ENCODE results near the gene PGAM2. TPM values are rescaled to one million over a fixed set of nuclear protein-coding genes. Genes with fewer than 3 reads are reported as not detected.

The PGAM2 gene
- total and polyA plus RNA-seq, 8 donors = 0.49 to 6.7 (median 0.65) TPM; not detected in 1

DNA sequence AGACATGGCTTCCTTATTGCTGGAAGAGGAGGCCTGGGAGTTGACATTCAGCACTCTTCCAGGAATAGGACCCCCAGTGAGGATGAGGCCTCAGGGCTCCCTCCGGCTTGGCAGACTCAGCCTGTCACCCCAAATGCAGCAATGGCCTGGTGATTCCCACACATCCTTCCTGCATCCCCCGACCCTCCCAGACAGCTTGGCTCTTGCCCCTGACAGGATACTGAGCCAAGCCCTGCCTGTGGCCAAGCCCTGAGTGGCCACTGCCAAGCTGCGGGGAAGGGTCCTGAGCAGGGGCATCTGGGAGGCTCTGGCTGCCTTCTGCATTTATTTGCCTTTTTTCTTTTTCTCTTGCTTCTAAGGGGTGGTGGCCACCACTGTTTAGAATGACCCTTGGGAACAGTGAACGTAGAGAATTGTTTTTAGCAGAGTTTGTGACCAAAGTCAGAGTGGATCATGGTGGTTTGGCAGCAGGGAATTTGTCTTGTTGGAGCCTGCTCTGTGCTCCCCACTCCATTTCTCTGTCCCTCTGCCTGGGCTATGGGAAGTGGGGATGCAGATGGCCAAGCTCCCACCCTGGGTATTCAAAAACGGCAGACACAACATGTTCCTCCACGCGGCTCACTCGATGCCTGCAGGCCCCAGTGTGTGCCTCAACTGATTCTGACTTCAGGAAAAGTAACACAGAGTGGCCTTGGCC is 4.3 kb downstream of the PGAM2 start:
- no peaks in the 10 kb centered on the region for H3K9me3 ChIP-seq
- DNase-seq (peak in 2 of 6 donors; percentile 44), FAIRE-seq (no peak), ATAC-seq (no peak)
- peaks cover 9 to 42% (median 33%) of the 10 kb centered on the region in 3 donors for H3K36me3 ChIP-seq
- peaks cover 0 to 13% (median 9%) of the 10 kb centered on the region in 3 donors for H3K4me1 ChIP-seq
- intact Hi-C loops (cut with DNase I) = no loop called here
- TF ChIP-seq, protein P1, sequence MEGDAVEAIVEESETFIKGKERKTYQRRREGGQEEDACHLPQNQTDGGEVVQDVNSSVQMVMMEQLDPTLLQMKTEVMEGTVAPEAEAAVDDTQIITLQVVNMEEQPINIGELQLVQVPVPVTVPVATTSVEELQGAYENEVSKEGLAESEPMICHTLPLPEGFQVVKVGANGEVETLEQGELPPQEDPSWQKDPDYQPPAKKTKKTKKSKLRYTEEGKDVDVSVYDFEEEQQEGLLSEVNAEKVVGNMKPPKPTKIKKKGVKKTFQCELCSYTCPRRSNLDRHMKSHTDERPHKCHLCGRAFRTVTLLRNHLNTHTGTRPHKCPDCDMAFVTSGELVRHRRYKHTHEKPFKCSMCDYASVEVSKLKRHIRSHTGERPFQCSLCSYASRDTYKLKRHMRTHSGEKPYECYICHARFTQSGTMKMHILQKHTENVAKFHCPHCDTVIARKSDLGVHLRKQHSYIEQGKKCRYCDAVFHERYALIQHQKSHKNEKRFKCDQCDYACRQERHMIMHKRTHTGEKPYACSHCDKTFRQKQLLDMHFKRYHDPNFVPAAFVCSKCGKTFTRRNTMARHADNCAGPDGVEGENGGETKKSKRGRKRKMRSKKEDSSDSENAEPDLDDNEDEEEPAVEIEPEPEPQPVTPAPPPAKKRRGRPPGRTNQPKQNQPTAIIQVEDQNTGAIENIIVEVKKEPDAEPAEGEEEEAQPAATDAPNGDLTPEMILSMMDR (IDR thresholded peaks at IDR 0.05) = no peak
- no peak overlapping the region for H3K27ac ChIP-seq
- no peaks in the 10 kb centered on the region for H3K27me3 ChIP-seq
- H3K4me3 ChIP-seq = no peak overlapping the region
- 86 to 87% methylated on average over 8 of the region's 8 CpGs for WGBS, 2 donors

DNA sequence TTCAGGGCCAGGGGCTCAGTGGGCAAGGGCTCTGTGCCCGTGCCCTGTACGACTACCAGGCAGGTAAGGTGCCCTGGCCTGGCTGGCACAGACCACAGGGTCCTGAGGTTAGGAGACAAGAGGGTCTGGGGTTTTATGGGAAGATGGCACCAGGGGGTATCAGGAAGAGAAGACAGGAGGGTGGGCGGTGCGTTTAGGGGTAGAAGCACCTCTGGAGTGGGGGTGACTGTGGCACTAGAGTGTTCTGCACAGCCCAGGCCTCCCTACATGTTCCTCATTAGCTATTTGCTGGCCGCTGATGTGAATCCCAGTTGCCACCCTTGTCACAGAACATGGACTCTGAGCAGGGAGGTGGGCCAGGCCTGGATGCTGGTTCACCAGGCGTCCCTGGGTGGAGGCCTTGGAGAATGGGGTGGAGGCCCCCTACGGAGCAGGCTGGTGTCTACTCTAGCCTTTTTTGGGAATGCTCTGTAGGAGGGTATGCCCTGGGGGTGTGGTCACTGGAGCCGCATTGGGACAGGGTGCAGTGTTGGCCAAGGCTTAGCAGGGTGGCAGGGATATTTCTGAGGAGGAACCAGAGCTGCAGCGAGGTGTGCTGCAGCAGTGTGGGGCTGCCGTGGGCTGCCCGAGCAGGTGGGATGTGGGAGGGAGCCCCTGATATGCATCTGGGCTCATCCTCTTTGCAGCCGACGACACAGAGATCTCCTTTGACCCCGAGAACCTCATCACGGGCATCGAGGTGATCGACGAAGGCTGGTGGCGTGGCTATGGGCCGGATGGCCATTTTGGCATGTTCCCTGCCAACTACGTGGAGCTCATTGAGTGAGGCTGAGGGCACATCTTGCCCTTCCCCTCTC is 5.0 kb downstream of the PGAM2 start:
- intact Hi-C loops (cut with DNase I) = no loop called here
- Histone ChIP-seq H3K4me3 (no peak overlapping the region), H3K27me3 (no peaks in the 10 kb centered on the region), H3K9me3 (no peaks in the 10 kb centered on the region), H3K36me3 (peaks cover 9 to 42% (median 33%) of the 10 kb centered on the region in 3 donors), H3K4me1 (peaks cover 0 to 9% (median 5%) of the 10 kb centered on the region in 3 donors), H3K27ac (no peak overlapping the region)
- TF ChIP-seq, protein P1 (IDR thresholded peaks at IDR 0.05) = no peak
- no peak for FAIRE-seq
- ATAC-seq = no peak
- 93 to 97% methylated on average over 21 of the region's 21 CpGs for WGBS, 2 donors
- peak in 2 of 6 donors; percentile 39 to 43 for DNase-seq

DNA sequence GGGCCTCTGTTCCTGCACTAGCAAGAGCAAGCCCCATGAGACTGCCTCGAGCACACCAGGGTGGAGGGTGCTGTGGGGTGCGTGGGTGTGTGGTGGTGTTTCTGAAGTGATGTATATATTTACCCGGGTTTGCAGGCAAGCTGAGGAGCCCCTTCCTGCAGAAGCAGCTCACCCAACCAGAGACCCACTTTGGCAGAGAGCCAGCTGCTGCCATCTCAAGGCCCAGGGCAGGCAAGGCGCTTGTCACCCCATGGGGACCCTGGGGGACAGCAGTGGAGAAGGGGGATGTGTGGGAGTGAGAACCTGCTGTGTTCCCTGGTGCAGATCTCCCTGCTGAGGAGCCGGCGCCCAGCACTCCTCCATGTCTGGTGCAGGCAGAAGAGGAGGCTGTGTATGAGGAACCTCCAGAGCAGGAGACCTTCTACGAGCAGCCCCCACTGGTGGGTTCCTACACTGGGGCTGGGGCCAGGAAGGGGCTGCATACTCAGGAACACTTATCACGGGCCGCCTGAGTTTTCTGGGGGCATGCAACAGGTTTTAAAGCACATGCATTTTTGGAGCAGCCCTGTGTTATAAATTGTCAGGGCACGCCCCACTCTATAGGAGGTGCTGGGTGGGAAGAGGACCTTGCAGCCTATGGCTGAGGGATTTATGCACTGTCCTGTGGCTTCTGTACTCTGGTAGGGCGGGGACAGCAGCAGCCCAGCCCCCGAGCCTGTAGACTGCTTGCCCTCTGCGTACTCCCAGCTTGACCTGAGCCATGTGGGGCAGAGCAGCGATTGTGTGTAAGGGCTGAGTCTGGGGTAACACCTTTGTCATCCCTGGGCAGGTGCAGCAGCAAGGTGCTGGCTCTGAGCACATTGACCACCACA is 5.9 kb downstream of the PGAM2 start:
- TF ChIP-seq, protein P1 (IDR thresholded peaks at IDR 0.05) = no peak
- ATAC-seq (no peak), DNase-seq (peak in 2 of 6 donors; percentile 61 to 66), FAIRE-seq (no peak)
- H3K36me3 ChIP-seq = peaks cover 9 to 42% (median 33%) of the 10 kb centered on the region in 3 donors
- H3K4me3 ChIP-seq = no peak overlapping the region
- H3K27me3 ChIP-seq = no peaks in the 10 kb centered on the region
- WGBS, 2 donors = 93% methylated on average over 14 of the region's 14 CpGs
- intact Hi-C loops (cut with DNase I) = no loop called here
- no peak overlapping the region for H3K27ac ChIP-seq
- H3K4me1 ChIP-seq = peaks cover 0 to under 1% (median 0%) of the 10 kb centered on the region in 3 donors
- H3K9me3 ChIP-seq = no peaks in the 10 kb centered on the region

DNA sequence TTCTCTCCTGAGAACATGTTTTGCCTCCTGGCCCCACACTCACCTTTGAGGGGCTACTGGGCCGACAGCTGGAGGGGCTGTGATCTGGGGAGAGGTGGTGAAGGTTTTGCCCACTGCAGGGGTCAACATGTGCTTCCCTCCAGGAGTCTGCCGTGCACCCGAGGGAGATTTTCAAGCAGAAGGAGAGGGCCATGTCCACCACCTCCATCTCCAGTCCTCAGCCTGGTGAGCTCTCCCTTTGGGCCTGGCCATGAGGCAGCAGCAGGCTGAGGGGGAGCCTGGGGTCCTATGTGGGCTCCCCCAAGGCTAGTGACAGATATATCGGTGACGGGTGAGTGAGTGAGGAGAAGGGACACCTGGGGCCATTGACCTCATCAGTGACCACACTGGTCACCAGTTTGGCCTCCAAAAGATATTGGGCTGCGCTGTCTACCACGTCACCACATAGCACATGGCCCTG is 6.6 kb downstream of the PGAM2 start:
- no peak for FAIRE-seq
- H3K9me3 ChIP-seq = no peaks in the 10 kb centered on the region

More for the DNA sequence above, 6.6 kb downstream of the PGAM2 start:
- Histone ChIP-seq H3K36me3 (peaks cover 9 to 42% (median 33%) of the 10 kb centered on the region in 3 donors), H3K4me1 (no peaks in the 10 kb centered on the region), H3K27me3 (no peaks in the 10 kb centered on the region), H3K27ac (no peak overlapping the region), H3K4me3 (no peak overlapping the region)
- intact Hi-C loops (cut with DNase I) = no loop called here
- ATAC-seq (no peak), DNase-seq (peak in 2 of 6 donors; percentile 26 to 29)
- TF ChIP-seq, protein P1 (IDR thresholded peaks at IDR 0.05) = no peak
- WGBS, 2 donors = 91 to 92% methylated on average over 7 of the region's 7 CpGs

Data from pancreas (tissue), 10 donors.